Activated naive CD8-positive, alpha-beta T cell (primary cell): ENCODE data around the gene SBNO2.
A peak's percentile ranks its signal among the peaks of the same experiment; 100 is the strongest.

Source experiments
- H3K27ac Mint-ChIP-seq: one replicate; pipeline ENCODE4 v1.8.0; 2021; ENCODE audit warnings: mixed read lengths
- H3K27me3 Mint-ChIP-seq: one replicate; pipeline ENCODE4 v1.8.0; 2021; ENCODE audit warnings: mixed read lengths
- H3K36me3 Mint-ChIP-seq: one replicate; pipeline ENCODE4 v1.8.0; 2021; ENCODE audit warnings: mixed read lengths
- H3K4me1 Mint-ChIP-seq: one replicate; pipeline ENCODE4 v1.8.0; 2021; ENCODE audit warnings: low read depth, mixed read lengths
- H3K4me3 Mint-ChIP-seq: one replicate; pipeline ENCODE4 v1.8.0; 2021; ENCODE audit warnings: mild to moderate bottlenecking, mixed read lengths
- H3K9me3 Mint-ChIP-seq: one replicate; pipeline ENCODE4 v1.8.0; 2021; ENCODE audit warnings: low read depth, mixed read lengths

The SBNO2 gene

GRCh38 chr19:1070931-1071791 lies 102.9 kb downstream of the SBNO2 start:
- Mint-ChIP-seq H3K27me3 (no peaks in the 10 kb centered on the region), H3K27ac (peak overlapping the region; percentile 91), H3K36me3 (peaks cover 9% of the 10 kb centered on the region), H3K4me1 (peaks cover 48% of the 10 kb centered on the region), H3K4me3 (peak overlapping the region; percentile 84), H3K9me3 (no peaks in the 10 kb centered on the region)

- Mint-ChIP-seq H3K9me3 (no peaks in the 10 kb centered on the region), H3K4me1 (peaks cover 47% of the 10 kb centered on the region), H3K36me3 (peaks cover 9% of the 10 kb centered on the region), H3K27me3 (no peaks in the 10 kb centered on the region), H3K4me3 (peak overlapping the region; percentile 13), H3K27ac (no peak overlapping the region)
These were observed 103.5 kb downstream of the SBNO2 start for GRCh38 chr19:1070576-1070930.

- peaks cover 9% of the 10 kb centered on the region for H3K36me3 Mint-ChIP-seq
- no peaks in the 10 kb centered on the region for H3K27me3 Mint-ChIP-seq
These were observed 104.9 kb downstream of the SBNO2 start for GRCh38 chr19:1069009-1069779.

GRCh38 chr19:1068009-1069001 lies 105.8 kb downstream of the SBNO2 start:
- Mint-ChIP-seq H3K4me3 (peak overlapping the region; percentile 91), H3K4me1 (peaks cover 49% of the 10 kb centered on the region), H3K9me3 (no peaks in the 10 kb centered on the region)

More at GRCh38 chr19:1069009-1069779, 104.9 kb downstream of the SBNO2 start:
- H3K4me3 Mint-ChIP-seq, result peak overlapping the region; percentile 91
- H3K9me3 Mint-ChIP-seq, result no peaks in the 10 kb centered on the region
- H3K27ac Mint-ChIP-seq, result peak overlapping the region; percentile 96
- H3K4me1 Mint-ChIP-seq, result peaks cover 52% of the 10 kb centered on the region

GRCh38 chr19:1067341-1067957 lies 106.6 kb downstream of the SBNO2 start:
- H3K4me1 Mint-ChIP-seq, result peaks cover 41% of the 10 kb centered on the region
- peaks cover 9% of the 10 kb centered on the region for H3K36me3 Mint-ChIP-seq
- no peaks in the 10 kb centered on the region for H3K27me3 Mint-ChIP-seq
- peak overlapping the region; percentile 64 for H3K27ac Mint-ChIP-seq
- H3K4me3 Mint-ChIP-seq, result peak overlapping the region; percentile 91
- no peaks in the 10 kb centered on the region for H3K9me3 Mint-ChIP-seq

More at GRCh38 chr19:1068009-1069001, 105.8 kb downstream of the SBNO2 start:
- peak overlapping the region; percentile 96 for H3K27ac Mint-ChIP-seq
- H3K27me3 Mint-ChIP-seq, result no peaks in the 10 kb centered on the region
- H3K36me3 Mint-ChIP-seq, result peaks cover 9% of the 10 kb centered on the region

GRCh38 chr19:1066748-1067340 lies 107.2 kb downstream of the SBNO2 start, which contains the start of gene ARHGAP45:
ARHGAP45 (plus strand) TSS chr19:1067167; CDS start chr19:1067406, 239 bp downstream.
- H3K27me3 Mint-ChIP-seq, result no peaks in the 10 kb centered on the region
- peak within 1 kb of the TSS; percentile 64 for H3K27ac Mint-ChIP-seq

GRCh38 chr19:1066251-1066747 lies 107.8 kb downstream of the SBNO2 start:
- Mint-ChIP-seq H3K9me3 (no peaks in the 10 kb centered on the region), H3K27ac (no peak overlapping the region), H3K27me3 (no peaks in the 10 kb centered on the region), H3K36me3 (peaks cover 5% of the 10 kb centered on the region), H3K4me1 (peaks cover 32% of the 10 kb centered on the region), H3K4me3 (no peak overlapping the region)

More at GRCh38 chr19:1066748-1067340, 107.2 kb downstream of the SBNO2 start, which contains the start of gene ARHGAP45:
- Mint-ChIP-seq H3K9me3 (no peaks in the 10 kb centered on the region), H3K4me3 (peak within 1 kb of the TSS; percentile 91), H3K4me1 (peaks cover 35% of the 10 kb centered on the region), H3K36me3 (peaks cover 8% of the 10 kb centered on the region)

- Mint-ChIP-seq H3K9me3 (no peaks in the 10 kb centered on the region), H3K27ac (no peak overlapping the region), H3K27me3 (no peaks in the 10 kb centered on the region), H3K36me3 (peaks cover 5% of the 10 kb centered on the region), H3K4me3 (peak overlapping the region; percentile 63), H3K4me1 (peaks cover 32% of the 10 kb centered on the region)
These were observed 108.4 kb downstream of the SBNO2 start for GRCh38 chr19:1065606-1066109.

GRCh38 chr19:1064661-1065605 lies 109.1 kb downstream of the SBNO2 start:
- Mint-ChIP-seq H3K27ac (no peak overlapping the region), H3K4me3 (peak overlapping the region; percentile 63), H3K4me1 (peaks cover 30% of the 10 kb centered on the region), H3K36me3 (peaks cover 5% of the 10 kb centered on the region), H3K9me3 (no peaks in the 10 kb centered on the region), H3K27me3 (no peaks in the 10 kb centered on the region)

- Mint-ChIP-seq H3K4me3 (no peak overlapping the region), H3K27ac (no peak overlapping the region), H3K9me3 (no peaks in the 10 kb centered on the region)
These were observed 110.0 kb downstream of the SBNO2 start for GRCh38 chr19:1063909-1064660.

GRCh38 chr19:1063030-1063908 lies 110.8 kb downstream of the SBNO2 start:
- peaks cover 2% of the 10 kb centered on the region for H3K36me3 Mint-ChIP-seq
- H3K27me3 Mint-ChIP-seq, result no peaks in the 10 kb centered on the region
- H3K4me1 Mint-ChIP-seq, result peaks cover 20% of the 10 kb centered on the region
- H3K9me3 Mint-ChIP-seq, result no peaks in the 10 kb centered on the region
- no peak overlapping the region for H3K4me3 Mint-ChIP-seq
- H3K27ac Mint-ChIP-seq, result no peak overlapping the region

More at GRCh38 chr19:1063909-1064660, 110.0 kb downstream of the SBNO2 start:
- H3K27me3 Mint-ChIP-seq, result no peaks in the 10 kb centered on the region
- H3K36me3 Mint-ChIP-seq, result peaks cover 5% of the 10 kb centered on the region
- peaks cover 24% of the 10 kb centered on the region for H3K4me1 Mint-ChIP-seq
